WTC11 (cell line): ENCODE results near the gene RAMP3. TPM values are rescaled to one million over a fixed set of nuclear protein-coding genes. Genes with fewer than 3 reads are reported as not detected.

Experiments
- ATAC-seq: fragments of 200-7000 bp; cut with Tn5 transposase; 2 replicates; pipeline ENCODE4 v1.10.0; 2021; ENCODE audit warnings: mild to moderate bottlenecking, moderate library complexity
- CTCF ChIA-PET: fragments of 300-600 bp; sonication (Branson Sonifier 250); formaldehyde crosslinking; loops from one replicate; lab custom pipeline; 2021; ENCODE audit warnings: antibody characterized with exemption; lab: Charles Lee
- POLR2A ChIA-PET: fragments of 350-600 bp; sonication (Branson Sonifier 250); formaldehyde crosslinking; loops from one replicate; lab custom pipeline; 2021; ENCODE audit warnings: antibody characterized with exemption; lab: Charles Lee
- DNase-seq: peaks from one replicate; pipeline ENCODE4 v3.0.0; 2021; ENCODE audit warnings: low spot score
- H3K27ac Mint-ChIP-seq: 2 replicates; pipeline ENCODE4 v1.8.0; 2021; ENCODE audit warnings: mixed read lengths
- H3K27me3 Mint-ChIP-seq: 2 replicates; pipeline ENCODE4 v1.8.0; 2021; ENCODE audit warnings: low read depth, mild to moderate bottlenecking, moderate library complexity, mixed read lengths
- H3K36me3 Mint-ChIP-seq: 2 replicates; pipeline ENCODE4 v1.8.0; 2021; ENCODE audit warnings: mixed read lengths
- H3K4me1 Mint-ChIP-seq: 2 replicates; pipeline ENCODE4 v1.8.0; 2022; ENCODE audit warnings: mixed read lengths
- H3K4me3 Mint-ChIP-seq: 2 replicates; pipeline ENCODE4 v1.8.0; 2021; ENCODE audit warnings: mild to moderate bottlenecking, moderate library complexity, mixed read lengths
- H3K9me3 Mint-ChIP-seq: 2 replicates; pipeline ENCODE4 v1.8.0; 2021; ENCODE audit warnings: mixed read lengths
- CREB1 ChIP-seq: sonication (generic); formaldehyde crosslinking; IDR thresholded peaks from 2 replicates; pipeline ENCODE4 v1.8.0; 2023; ENCODE audit warnings: mild to moderate bottlenecking, missing genetic modification reagents
- ETV6 ChIP-seq: sonication (generic); formaldehyde crosslinking; IDR thresholded peaks from 2 replicates; pipeline ENCODE4 v1.8.1; 2022; ENCODE audit warnings: mild to moderate bottlenecking, missing genetic modification reagents
- IRF2 ChIP-seq: sonication (generic); formaldehyde crosslinking; IDR thresholded peaks from 2 replicates; pipeline ENCODE4 v1.8.0; 2022; ENCODE audit warnings: low read depth, missing genetic modification reagents, borderline replicate concordance
- NR2C2 ChIP-seq: sonication (generic); formaldehyde crosslinking; IDR thresholded peaks from 2 replicates; pipeline ENCODE4 v1.8.0; 2022; ENCODE audit warnings: mild to moderate bottlenecking, missing genetic modification reagents
- NR3C1 ChIP-seq: sonication (generic); formaldehyde crosslinking; conservative IDR thresholded peaks from 2 replicates; pipeline ENCODE4 v1.8.1; 2023; ENCODE audit warnings: low read depth, mild to moderate bottlenecking, missing genetic modification reagents
- SMAD4 ChIP-seq: sonication (generic); formaldehyde crosslinking; IDR thresholded peaks from 2 replicates; pipeline ENCODE4 v1.8.0; 2022; ENCODE audit warnings: mild to moderate bottlenecking, missing genetic modification reagents
- ZNF416 ChIP-seq: fragments of 250-450 bp; sonication (Bioruptor Pico); IDR thresholded peaks from 2 replicates; pipeline ENCODE4 v1.9.0; 2021; ENCODE audit warnings: mild to moderate bottlenecking, inconsistent platforms
- ZNF423 ChIP-seq: fragments of 250-450 bp; sonication (Bioruptor Pico); IDR thresholded peaks from 2 replicates; pipeline ENCODE4 v2.1.2; 2022; ENCODE audit warnings: mild to moderate bottlenecking, moderate library complexity
- total RNA-seq: library from RNA; stranded (reverse); gene quantifications from 3 replicates; pipeline ENCODE4 v1.2.3, GENCODE V29; 2021
- TF ChIP-seq, protein P1 (sequence below): sonication (generic); formaldehyde crosslinking; IDR thresholded peaks from 2 replicates; pipeline ENCODE4 v1.8.0; 2022; ENCODE audit warnings: mild to moderate bottlenecking, missing genetic modification reagents
- TF ChIP-seq, protein P2 (sequence below): fragments of 250-450 bp; sonication (Bioruptor Pico); IDR thresholded peaks from 2 replicates; pipeline ENCODE4 v1.9.0; 2021; ENCODE audit warnings: mild to moderate bottlenecking, borderline replicate concordance
- TF ChIP-seq, protein P3 (sequence below): sonication (generic); formaldehyde crosslinking; IDR thresholded peaks from 2 replicates; pipeline ENCODE4 v1.8.1; 2023; ENCODE audit warnings: mild to moderate bottlenecking, missing genetic modification reagents, borderline replicate concordance
- TF ChIP-seq, protein P4 (sequence below): sonication (generic); formaldehyde crosslinking; IDR thresholded peaks from 2 replicates; pipeline ENCODE4 v1.8.0; 2022; ENCODE audit warnings: mild to moderate bottlenecking, missing genetic modification reagents
- TF ChIP-seq, protein P5 (sequence below): fragments of 250-450 bp; sonication (Bioruptor Pico); IDR thresholded peaks from 2 replicates; pipeline ENCODE4 v1.9.0; 2021; ENCODE audit warnings: moderate library complexity, mild to moderate bottlenecking, inconsistent platforms, borderline replicate concordance
- TF ChIP-seq, protein P6 (sequence below): sonication (generic); formaldehyde crosslinking; IDR thresholded peaks from 2 replicates; pipeline ENCODE4 v1.8.1; 2023; ENCODE audit warnings: mild to moderate bottlenecking, missing genetic modification reagents

RAMP3 gene
- total RNA-seq, 1 experiment from 2014 or later: 0.85 TPM

DNA sequence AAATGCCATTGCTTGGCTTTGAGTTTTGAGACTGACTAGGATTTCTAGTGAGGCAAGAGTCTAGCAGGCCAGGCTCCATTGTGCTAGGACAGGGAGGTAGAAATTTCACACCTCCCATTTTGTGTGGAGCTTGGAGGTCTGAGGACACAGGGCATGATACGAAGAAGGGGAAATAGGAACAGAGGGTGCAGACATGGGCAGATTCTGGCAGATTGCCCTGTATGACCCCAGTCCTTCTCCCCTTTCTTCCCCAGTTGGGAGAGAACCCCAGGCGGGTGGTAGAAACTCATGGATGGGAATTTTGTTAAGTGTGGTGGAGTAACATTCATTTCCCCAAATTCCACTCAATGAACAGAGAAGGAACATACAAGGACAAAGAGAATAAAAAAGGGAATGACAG, 54.4 kb downstream of the RAMP3 start (continued):
- TF ChIP-seq ETV6 (CRISPR knock-in tag): no peak
- TF ChIP-seq, protein P1, sequence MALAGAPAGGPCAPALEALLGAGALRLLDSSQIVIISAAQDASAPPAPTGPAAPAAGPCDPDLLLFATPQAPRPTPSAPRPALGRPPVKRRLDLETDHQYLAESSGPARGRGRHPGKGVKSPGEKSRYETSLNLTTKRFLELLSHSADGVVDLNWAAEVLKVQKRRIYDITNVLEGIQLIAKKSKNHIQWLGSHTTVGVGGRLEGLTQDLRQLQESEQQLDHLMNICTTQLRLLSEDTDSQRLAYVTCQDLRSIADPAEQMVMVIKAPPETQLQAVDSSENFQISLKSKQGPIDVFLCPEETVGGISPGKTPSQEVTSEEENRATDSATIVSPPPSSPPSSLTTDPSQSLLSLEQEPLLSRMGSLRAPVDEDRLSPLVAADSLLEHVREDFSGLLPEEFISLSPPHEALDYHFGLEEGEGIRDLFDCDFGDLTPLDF (CRISPR knock-in tag): no peak

DNA sequence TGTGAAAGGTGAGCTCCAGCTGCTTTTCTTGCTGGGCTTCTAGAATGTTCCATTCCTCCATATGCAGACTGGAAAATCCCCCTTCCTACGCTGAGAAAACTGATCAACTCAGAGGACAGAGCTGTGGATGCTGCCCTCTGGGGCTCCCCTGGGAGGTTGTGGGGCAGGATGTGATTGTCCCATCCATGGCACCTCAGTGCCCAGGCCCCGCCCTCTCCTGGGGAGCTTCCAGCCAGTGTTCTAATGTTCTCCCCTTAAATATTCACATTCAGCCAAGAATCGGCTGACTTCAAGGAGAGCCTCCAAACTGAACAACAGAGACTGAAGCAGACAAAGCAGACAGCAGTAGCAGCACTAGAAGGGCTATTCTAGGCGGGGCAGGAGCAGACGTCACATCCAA, 55.0 kb downstream of the RAMP3 start:
- H3K36me3 Mint-ChIP-seq: no peaks in the 10 kb centered on the region
- no peak overlapping the region for H3K4me3 Mint-ChIP-seq
- H3K27me3 Mint-ChIP-seq: no peaks in the 10 kb centered on the region; the same call in 1 of the 2 replicates
- DNase-seq: no peak
- CTCF ChIA-PET: no interaction called here
- POLR2A ChIA-PET: no interaction called here
- ATAC-seq: no peak
- TF ChIP-seq SMAD4 (CRISPR knock-in tag) (no peak), ZNF423 (no peak), ZNF416 (no peak), NR3C1 (CRISPR knock-in tag) (no peak), NR2C2 (CRISPR knock-in tag) (no peak), CREB1 (CRISPR knock-in tag) (no peak), IRF2 (CRISPR knock-in tag) (no peak), ETV6 (CRISPR knock-in tag) (no peak)
- TF ChIP-seq, protein P2, sequence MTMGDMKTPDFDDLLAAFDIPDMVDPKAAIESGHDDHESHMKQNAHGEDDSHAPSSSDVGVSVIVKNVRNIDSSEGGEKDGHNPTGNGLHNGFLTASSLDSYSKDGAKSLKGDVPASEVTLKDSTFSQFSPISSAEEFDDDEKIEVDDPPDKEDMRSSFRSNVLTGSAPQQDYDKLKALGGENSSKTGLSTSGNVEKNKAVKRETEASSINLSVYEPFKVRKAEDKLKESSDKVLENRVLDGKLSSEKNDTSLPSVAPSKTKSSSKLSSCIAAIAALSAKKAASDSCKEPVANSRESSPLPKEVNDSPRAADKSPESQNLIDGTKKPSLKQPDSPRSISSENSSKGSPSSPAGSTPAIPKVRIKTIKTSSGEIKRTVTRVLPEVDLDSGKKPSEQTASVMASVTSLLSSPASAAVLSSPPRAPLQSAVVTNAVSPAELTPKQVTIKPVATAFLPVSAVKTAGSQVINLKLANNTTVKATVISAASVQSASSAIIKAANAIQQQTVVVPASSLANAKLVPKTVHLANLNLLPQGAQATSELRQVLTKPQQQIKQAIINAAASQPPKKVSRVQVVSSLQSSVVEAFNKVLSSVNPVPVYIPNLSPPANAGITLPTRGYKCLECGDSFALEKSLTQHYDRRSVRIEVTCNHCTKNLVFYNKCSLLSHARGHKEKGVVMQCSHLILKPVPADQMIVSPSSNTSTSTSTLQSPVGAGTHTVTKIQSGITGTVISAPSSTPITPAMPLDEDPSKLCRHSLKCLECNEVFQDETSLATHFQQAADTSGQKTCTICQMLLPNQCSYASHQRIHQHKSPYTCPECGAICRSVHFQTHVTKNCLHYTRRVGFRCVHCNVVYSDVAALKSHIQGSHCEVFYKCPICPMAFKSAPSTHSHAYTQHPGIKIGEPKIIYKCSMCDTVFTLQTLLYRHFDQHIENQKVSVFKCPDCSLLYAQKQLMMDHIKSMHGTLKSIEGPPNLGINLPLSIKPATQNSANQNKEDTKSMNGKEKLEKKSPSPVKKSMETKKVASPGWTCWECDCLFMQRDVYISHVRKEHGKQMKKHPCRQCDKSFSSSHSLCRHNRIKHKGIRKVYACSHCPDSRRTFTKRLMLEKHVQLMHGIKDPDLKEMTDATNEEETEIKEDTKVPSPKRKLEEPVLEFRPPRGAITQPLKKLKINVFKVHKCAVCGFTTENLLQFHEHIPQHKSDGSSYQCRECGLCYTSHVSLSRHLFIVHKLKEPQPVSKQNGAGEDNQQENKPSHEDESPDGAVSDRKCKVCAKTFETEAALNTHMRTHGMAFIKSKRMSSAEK (CRISPR knock-in tag): no peak
- TF ChIP-seq, protein P3, sequence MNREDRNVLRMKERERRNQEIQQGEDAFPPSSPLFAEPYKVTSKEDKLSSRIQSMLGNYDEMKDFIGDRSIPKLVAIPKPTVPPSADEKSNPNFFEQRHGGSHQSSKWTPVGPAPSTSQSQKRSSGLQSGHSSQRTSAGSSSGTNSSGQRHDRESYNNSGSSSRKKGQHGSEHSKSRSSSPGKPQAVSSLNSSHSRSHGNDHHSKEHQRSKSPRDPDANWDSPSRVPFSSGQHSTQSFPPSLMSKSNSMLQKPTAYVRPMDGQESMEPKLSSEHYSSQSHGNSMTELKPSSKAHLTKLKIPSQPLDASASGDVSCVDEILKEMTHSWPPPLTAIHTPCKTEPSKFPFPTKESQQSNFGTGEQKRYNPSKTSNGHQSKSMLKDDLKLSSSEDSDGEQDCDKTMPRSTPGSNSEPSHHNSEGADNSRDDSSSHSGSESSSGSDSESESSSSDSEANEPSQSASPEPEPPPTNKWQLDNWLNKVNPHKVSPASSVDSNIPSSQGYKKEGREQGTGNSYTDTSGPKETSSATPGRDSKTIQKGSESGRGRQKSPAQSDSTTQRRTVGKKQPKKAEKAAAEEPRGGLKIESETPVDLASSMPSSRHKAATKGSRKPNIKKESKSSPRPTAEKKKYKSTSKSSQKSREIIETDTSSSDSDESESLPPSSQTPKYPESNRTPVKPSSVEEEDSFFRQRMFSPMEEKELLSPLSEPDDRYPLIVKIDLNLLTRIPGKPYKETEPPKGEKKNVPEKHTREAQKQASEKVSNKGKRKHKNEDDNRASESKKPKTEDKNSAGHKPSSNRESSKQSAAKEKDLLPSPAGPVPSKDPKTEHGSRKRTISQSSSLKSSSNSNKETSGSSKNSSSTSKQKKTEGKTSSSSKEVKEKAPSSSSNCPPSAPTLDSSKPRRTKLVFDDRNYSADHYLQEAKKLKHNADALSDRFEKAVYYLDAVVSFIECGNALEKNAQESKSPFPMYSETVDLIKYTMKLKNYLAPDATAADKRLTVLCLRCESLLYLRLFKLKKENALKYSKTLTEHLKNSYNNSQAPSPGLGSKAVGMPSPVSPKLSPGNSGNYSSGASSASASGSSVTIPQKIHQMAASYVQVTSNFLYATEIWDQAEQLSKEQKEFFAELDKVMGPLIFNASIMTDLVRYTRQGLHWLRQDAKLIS: no peak
- TF ChIP-seq, protein P4, sequence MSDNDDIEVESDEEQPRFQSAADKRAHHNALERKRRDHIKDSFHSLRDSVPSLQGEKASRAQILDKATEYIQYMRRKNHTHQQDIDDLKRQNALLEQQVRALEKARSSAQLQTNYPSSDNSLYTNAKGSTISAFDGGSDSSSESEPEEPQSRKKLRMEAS (CRISPR knock-in tag): no peak
- TF ChIP-seq, protein P5, sequence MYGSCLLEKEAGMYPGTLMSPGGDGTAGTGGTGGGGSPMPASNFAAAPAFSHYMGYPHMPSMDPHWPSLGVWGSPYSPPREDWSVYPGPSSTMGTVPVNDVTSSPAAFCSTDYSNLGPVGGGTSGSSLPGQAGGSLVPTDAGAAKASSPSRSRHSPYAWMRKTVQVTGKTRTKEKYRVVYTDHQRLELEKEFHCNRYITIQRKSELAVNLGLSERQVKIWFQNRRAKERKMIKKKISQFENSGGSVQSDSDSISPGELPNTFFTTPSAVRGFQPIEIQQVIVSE: no peak
- TF ChIP-seq, protein P6, sequence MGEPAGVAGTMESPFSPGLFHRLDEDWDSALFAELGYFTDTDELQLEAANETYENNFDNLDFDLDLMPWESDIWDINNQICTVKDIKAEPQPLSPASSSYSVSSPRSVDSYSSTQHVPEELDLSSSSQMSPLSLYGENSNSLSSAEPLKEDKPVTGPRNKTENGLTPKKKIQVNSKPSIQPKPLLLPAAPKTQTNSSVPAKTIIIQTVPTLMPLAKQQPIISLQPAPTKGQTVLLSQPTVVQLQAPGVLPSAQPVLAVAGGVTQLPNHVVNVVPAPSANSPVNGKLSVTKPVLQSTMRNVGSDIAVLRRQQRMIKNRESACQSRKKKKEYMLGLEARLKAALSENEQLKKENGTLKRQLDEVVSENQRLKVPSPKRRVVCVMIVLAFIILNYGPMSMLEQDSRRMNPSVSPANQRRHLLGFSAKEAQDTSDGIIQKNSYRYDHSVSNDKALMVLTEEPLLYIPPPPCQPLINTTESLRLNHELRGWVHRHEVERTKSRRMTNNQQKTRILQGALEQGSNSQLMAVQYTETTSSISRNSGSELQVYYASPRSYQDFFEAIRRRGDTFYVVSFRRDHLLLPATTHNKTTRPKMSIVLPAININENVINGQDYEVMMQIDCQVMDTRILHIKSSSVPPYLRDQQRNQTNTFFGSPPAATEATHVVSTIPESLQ (CRISPR knock-in tag): no peak
- TF ChIP-seq, all 79 proteins: peak for 0
- Mint-ChIP-seq H3K9me3 (peaks cover 3% of the 10 kb centered on the region; the same call in 1 of the 2 replicates), H3K4me1 (peaks cover 2% of the 10 kb centered on the region), H3K27ac (no peak overlapping the region)
